G401 (cell line): ENCODE results near the gene ATP8A1. TPM values are rescaled to one million over a fixed set of nuclear protein-coding genes. Genes with fewer than 3 reads are reported as not detected.

Experiments
- DNase-seq: peaks from one replicate; pipeline ENCODE4 v3.0.0-alpha.2; 2015; ENCODE audit warnings: low spot score
- in situ Hi-C: cut with HindIII; loops from 2 replicates; pipeline ENCODE4 v1.10.0; 2016; ENCODE audit warnings: low sequenced_read_pairs, mixed read lengths
- total RNA-seq: library from RNA; depleted of rRNA; stranded (reverse); fragments of >200 nt; shearing (Covaris generic); gene quantifications from 2 replicates; pipeline ENCODE4 v1.2.3, GENCODE V29; 2014

Gene ATP8A1
- total RNA-seq, 1 experiment from 2014 or later, result 9.2 TPM

- DNase-seq, result no peak
- in situ Hi-C loops, result no loop called here
These were observed 210.1 kb downstream of the ATP8A1 start for GRCh38 chr4:42446823-42447222.

DNA sequence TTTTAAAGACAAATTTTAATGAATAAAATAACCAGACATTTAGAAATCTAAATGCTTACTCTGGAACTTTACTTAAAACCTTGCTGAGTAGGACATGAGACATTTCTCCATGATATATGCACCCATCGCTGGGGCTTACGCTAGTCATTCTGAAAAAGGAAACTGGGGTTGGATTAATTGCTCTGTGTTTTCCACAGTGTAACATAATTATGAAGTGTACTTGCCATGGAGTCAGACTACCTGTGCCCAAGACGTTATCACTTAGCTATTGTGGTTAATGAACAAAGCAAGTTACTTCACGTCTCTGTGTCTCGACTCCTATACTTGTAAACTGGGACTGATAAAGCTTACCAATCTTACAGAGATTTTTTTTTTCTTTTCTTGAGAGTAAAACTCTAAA is 211.9 kb downstream of the ATP8A1 start:
- no peak for DNase-seq
- in situ Hi-C loops, result no loop called here

DNA sequence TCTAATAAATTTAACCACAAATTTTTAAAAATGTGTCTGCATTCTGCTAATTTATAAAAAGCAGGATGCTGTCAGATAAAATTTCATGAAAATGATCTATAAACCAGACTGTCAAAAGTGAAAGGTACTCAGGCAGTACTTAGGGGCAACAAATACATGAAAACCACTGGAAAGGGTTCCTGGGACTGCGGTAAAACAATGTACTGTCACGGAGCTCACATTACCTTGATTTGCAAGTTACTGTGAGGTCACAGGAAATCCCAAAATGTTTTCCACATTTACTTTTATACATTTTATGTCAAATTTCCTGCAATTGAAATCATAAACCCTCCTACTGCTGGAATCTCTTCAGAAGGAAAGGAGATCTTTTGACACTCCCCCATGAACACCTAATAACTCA is 214.3 kb downstream of the ATP8A1 start:
- DNase-seq, result no peak

DNA sequence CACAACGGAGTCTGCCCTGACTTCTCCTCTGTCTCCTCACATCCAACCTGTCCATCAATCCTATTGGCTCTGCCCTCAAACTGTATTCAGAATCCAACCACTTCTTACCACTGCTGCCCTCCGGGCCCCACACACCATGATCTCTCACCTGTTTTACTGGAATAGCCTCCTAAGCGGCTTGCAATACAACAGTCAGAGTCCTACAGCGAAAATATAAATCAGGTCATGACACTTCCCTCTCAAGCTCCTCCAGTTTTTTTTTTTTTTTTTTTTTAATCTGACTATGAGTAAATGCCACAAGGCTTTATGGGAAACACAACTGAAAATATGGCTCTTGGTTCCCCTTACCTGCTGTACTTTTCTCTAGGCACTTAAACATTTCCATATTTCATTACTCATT is 216.8 kb downstream of the ATP8A1 start:
- in situ Hi-C loops, result no loop called here
- no peak for DNase-seq

More for the DNA sequence above, 214.3 kb downstream of the ATP8A1 start:
- in situ Hi-C loops, result no loop called here

DNA sequence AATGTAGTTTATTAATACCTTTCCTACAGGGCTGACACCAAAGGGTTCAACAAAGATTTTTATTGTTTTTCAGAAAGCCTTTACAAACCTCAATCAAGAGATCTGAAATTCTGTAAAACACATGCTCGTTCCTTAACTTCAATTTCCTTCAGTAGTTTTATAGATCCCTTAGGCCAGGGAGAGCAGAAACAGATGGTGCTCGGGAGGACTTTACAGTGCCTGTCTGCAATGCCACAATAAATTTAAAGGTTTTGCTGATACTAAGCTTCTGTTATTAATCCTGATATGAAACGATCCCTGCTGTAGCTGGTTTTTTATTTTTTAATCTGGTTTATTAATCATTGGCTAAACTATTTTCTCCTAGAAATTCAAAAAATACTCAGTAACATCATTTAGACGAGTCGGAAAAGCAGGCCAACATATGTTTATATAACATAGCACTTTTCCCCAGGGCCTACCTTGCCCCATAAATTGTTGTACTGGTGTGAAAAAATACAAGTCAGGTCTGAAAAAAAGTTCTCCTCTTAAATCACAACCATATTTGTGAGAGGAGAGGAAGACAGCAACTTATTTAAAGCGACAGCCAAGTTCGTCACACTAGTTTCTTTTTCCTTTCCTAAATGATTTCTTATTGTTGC is 219.9 kb downstream of the ATP8A1 start:
- in situ Hi-C loops, result no loop called here
- no peak for DNase-seq

DNA sequence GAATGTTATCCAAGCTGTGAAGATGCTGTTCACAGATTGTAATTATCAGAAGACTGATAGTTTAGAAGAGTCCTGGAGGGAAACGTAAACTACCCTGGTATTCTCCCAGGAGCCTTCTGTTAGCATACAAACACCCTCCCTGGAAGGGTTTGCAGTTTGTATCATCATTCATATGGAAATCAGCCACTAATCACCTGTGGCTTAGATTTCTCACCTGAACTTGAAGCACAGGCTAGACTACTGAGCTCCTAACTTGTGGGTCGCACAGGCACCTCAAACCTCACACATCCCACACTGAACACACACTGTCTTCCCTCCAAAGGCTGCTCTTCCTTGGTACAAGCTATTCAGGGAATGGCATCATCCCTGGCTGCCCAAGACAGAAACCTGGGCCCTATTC is 228.9 kb downstream of the ATP8A1 start:
- in situ Hi-C loops, result no loop called here
- DNase-seq, result no peak

- in situ Hi-C loops, result no loop called here
- no peak for DNase-seq
These were observed 231.5 kb downstream of the ATP8A1 start for GRCh38 chr4:42425146-42426065.

DNA sequence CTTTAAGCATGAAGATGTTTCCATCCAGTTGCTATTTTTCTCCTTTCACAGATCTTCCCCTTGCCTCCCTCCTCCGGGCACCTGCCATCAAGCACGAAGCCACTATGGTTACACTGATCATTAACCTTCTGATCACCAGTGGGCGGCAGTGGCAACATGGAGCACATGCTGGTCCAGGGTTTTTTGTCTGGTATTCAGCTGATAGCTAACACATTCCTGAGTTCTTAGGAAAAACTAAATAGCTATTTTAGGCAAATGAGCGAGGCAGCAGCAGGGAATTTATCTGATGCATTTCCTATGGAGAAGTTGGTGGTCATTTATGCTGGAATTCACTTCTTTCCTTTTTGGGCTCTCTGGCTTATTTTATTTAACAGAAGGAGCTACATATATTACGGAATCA is 236.8 kb downstream of the ATP8A1 start:
- DNase-seq, result no peak
- in situ Hi-C loops, result no loop called here

DNA sequence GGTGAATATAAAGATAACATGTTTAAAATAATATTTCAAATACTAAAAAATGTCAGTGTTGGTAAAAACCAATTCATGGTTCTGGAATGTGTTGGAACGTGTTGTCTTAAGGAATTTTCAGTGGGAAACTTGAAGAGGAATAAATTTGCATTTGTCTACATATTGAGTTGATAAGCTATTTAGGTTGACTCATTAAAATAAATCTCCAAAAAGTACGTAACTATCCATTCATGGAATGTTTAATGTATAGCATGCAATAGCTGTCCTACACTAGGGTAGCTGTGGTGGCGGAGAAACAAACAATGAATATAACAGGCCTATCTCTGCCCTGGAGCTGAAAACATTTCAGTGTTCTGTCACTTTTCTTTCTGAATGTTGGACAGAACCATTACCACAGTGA is 239.4 kb downstream of the ATP8A1 start:
- in situ Hi-C loops, result no loop called here
- no peak for DNase-seq

DNA sequence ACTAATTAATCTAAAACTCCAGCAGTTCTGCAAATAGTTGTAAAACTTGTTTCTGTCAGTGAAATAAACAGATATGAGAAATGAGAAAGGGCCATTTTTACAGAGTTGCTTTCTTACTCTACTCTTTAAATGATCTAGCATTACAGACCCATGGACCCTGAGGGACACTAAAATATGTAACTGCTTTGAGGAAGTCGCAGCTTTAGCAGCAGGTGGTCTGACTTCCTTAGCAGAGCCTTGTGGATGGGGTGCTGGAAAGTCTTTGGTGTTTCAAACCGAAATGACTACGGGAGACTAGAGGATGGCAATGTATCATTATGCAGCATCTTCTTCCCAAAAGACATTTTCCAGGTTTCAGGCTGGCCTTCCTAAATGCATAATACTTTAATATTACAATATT is 240.9 kb downstream of the ATP8A1 start:
- DNase-seq, result no peak
- in situ Hi-C loops, result no loop called here

DNA sequence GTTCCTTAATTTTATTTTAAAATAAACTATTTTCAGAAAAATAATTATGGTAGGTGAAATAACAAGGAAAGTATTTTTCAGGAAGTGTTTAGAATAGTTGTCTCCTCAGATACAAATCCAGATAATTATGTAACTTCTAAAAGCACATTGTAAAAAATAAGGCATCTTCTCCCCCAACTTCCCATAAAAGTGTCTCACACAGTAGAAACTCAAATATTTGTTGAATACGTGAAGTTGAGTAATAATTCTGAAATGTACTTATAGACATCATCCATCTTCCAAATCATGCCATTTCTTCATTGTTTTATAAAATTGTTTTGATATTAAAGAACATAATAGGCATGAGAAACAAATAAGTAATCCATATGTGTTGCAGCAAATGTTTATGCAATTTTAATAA is 241.6 kb downstream of the ATP8A1 start:
- no peak for DNase-seq
- in situ Hi-C loops, result no loop called here

GRCh38 chr4:42412251-42412650 is 244.7 kb downstream of the ATP8A1 start:
- in situ Hi-C loops, result no loop called here
- no peak for DNase-seq

- in situ Hi-C loops, result no loop called here
- no peak for DNase-seq
These were observed 245.1 kb downstream of the ATP8A1 start for GRCh38 chr4:42411803-42412202.

GRCh38 chr4:42410446-42410845 is 246.5 kb downstream of the ATP8A1 start:
- no peak for DNase-seq
- in situ Hi-C loops, result no loop called here

DNA sequence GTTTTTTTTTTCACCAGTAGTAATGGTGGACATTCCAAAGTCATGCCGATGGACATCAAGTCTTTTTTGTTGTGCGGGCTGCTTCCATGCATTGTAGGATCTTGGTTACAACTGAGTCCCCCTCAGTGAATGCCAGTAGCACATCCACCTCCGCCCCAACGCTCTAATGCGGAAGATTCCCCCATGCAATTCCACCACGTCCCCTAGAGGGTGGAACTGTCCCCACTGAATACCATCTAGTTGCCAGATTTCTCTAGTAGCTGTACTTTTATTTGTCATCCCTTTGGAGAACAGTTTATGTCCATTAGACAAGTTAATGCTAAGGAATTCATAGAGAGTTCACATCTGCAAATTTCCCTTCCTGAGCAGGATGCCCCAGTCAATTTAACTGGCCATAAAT is 252.9 kb downstream of the ATP8A1 start:
- in situ Hi-C loops, result no loop called here

GRCh38 chr4:42401171-42401570 is 255.7 kb downstream of the ATP8A1 start:
- in situ Hi-C loops, result no loop called here
- DNase-seq, result no peak

More for the DNA sequence above, 252.9 kb downstream of the ATP8A1 start:
- DNase-seq, result no peak

DNA sequence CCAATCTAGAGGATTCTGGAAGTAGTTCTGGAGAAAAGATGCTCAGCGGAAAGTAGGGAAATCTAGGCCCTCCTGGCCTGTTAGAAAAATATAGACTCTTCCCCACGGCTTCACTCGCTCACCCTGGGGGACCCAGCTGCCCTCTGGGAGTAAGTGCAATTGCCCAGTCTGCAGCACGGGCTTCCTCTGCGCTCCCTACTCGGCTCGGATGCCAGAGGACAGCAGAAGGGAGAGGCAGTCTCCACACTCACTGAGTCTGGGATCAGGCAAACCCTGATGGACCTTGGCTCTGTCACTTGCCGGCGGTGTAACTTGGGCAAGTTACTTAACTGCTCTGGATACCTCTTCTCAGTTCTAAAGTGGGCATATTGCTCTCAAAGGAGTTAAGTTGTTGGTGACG is 257.5 kb downstream of the ATP8A1 start:
- in situ Hi-C loops, result no loop called here
- DNase-seq, result no peak

- no peak for DNase-seq
- in situ Hi-C loops, result no loop called here
These were observed 258.0 kb downstream of the ATP8A1 start for GRCh38 chr4:42398871-42399331.

GRCh38 chr4:42398171-42398870 is 258.6 kb downstream of the ATP8A1 start:
- in situ Hi-C loops, result no loop called here
- DNase-seq, result no peak

DNA sequence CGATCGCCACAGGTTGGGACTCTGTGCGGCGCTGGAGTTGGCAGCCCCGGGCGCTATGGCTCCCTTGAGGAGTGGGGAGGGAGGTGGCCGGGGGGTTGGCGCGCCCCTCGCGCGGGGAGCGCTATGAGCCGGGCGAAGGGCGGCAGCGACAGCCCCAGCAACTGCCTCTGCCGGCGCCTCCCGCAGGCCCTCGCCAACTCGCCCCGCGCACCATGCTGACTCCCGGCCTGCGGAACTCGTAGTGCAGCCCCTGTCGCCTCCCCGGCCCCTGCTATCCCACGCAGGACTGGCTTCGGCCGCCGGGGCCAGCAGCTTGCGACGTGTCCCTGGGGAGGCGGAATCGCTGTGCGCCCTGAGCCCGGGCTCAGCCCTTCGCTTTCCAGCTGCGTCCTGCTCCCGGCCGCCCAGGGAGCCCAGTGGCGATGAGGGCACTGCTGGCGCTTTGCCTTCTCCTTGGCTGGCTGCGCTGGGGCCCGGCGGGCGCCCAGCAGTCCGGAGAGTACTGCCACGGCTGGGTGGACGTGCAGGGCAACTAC is 259.2 kb downstream of the ATP8A1 start:
- in situ Hi-C loops, result no loop called here
- DNase-seq, result no peak
